ENCODE measurements around the gene CTNNA2.

DNA sequence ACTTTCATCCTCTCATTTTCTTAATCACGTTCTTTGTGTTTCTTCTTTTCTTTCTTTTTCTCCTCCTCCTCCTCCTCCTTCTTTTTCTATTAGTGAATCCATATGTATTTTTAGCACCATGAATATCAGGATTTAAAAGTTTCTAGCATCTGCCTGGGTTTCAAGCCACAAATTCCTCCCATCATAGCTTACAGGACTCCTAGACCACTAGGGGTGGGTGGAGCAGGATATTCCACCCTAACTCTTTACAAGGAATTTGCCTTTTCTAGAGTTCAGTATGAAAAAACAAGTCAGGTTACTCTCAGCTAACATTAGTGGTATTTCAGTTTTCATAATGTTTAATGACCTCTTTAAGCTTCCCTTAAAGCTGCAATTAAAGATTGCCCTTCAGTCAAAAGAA, 810.8 kb downstream of the CTNNA2 start:
- TF ChIP-seq, protein P1, sequence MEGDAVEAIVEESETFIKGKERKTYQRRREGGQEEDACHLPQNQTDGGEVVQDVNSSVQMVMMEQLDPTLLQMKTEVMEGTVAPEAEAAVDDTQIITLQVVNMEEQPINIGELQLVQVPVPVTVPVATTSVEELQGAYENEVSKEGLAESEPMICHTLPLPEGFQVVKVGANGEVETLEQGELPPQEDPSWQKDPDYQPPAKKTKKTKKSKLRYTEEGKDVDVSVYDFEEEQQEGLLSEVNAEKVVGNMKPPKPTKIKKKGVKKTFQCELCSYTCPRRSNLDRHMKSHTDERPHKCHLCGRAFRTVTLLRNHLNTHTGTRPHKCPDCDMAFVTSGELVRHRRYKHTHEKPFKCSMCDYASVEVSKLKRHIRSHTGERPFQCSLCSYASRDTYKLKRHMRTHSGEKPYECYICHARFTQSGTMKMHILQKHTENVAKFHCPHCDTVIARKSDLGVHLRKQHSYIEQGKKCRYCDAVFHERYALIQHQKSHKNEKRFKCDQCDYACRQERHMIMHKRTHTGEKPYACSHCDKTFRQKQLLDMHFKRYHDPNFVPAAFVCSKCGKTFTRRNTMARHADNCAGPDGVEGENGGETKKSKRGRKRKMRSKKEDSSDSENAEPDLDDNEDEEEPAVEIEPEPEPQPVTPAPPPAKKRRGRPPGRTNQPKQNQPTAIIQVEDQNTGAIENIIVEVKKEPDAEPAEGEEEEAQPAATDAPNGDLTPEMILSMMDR (conservative IDR thresholded peaks at IDR 0.05 in 1 of 2, IDR thresholded peaks at IDR 0.05 in 1 of 2; ENCODE audit: extremely low read depth in 1 of 2, insufficient read depth in 1 of 2, low read depth in 1 of 2, low read length in 2 of 2), result no peak
- no peak for TF ChIP-seq EZH2 (IDR thresholded peaks at IDR 0.05; ENCODE audit: borderline replicate concordance, low read length)

Data from mammary epithelial cell (primary cell).